Endometrium (tissue), 2 donors: ENCODE results near the gene LRRTM4.
A peak's percentile ranks its signal among the peaks of the same experiment; 100 is the strongest.
"Not testable (repeated sequence)": the region's sequence is repeated elsewhere in the genome, so short reads cannot be mapped to it uniquely, and the experiment has no call there.

Experiments used
- FAIRE-seq: peaks from 2 replicates; lab custom pipeline; 2012; peaks lifted over from hg19 to GRCh38; lab: Jason Lieb, UNC
- donor health status: control.
- donor health status: control.

The LRRTM4 gene

DNA sequence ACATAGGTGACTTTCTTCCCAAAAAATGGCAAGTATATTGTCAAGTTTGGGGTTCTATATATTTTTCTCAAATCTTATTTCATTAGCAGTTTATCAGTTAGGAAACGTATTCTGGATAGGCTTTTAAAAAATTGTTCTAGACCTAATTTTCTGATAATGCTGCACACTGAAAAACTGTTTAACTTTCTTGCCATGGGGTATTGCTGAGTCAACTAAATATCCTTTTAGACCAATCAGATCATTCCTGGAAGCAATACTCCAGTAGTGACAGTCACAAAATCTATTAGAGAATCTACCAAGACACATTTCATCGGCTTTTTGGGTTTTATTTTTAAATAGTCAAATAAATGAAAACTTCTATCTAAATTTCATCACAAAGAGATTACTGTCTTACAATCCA, 440.6 kb downstream of the LRRTM4 start:
- no peak for FAIRE-seq

DNA sequence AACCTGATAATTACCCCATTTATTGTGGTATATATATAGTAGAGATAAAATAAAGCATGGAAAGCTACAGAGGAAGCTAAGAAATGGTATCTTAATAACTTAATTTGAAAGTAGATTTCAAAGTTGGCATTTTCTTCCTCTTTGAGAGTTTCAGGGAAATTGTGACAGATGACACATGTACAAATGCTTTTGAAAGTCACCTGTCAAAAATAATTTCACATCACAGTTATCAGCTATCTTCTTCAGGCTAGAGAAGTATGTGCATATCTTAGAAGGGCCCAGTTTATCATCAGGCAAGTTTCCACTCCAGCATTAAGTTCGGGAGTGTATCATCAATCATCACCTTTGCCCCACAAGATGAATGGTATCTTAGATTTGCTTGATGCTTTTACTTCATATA, 457.9 kb downstream of the LRRTM4 start:
- FAIRE-seq = no peak

GRCh38 chr2:77054938-77055337, 467.2 kb downstream of the LRRTM4 start:
- no peak for FAIRE-seq

DNA sequence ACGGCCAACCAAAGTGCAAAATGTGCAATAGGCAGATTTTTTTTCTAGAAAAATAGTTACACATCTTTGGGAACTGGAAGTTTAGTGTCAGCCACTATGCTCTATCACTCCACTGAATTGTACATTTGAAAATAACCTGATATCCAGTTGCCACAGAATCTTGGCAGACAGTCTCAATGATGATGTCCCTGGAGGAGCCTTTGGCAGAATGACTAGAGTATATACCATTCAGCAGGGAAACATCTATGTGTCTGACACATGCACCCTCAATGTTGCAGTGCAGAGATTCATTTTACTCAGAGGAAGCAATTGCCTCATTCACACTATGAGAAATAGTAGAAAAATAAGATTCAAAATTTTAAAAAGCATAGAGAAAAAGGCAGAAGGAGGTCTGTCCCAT, 475.8 kb downstream of the LRRTM4 start:
- no peak for FAIRE-seq

- not testable (repeated sequence) for FAIRE-seq
Observed at GRCh38 chr2:77045456-77045855, 476.7 kb downstream of the LRRTM4 start.

DNA sequence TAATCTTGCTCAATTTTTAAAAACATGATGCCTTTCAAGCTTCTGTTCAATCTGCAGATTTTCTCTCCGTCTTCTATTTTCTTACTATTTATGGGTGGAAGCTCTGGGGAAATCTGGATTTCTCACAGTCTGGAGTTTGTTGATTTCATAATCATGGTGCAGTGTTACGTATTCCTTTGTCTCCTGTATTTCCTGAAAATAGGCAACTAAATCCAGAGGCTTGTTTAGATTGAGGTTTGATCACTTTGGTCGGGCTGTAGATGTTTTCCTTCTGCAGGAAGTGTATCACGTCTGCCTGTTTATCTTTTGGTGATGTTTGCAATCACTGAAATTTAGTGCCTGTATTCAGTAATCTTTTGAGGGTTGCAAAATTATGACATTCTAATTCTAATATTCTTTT, 487.7 kb downstream of the LRRTM4 start:
- no peak for FAIRE-seq

GRCh38 chr2:77029237-77029636, 492.9 kb downstream of the LRRTM4 start:
- FAIRE-seq = not testable (repeated sequence)

DNA sequence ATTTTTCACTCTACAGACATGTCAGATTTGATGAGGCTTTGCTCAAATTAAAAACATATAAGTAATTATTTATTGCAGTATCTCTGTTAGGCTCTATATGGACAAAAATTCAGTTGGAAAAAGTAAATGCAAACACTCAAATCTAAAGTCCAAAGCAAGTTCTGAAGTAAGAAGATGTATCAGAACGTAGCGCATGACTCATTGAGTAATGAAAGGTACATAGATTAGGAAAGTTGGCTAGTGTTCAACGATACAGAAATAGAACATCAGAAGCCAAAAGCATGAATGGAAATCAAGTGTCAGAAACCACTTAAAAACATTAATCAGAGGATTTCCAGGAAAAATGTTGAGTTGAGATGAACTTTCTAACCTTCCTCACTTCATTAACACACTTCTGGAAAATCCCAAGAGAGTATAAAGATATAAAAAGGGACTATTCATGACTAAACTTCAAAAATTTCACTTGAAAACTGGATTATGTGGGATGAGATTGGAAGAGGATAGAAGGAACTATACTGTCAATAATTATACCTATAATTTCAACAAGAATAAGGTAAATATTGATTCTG, 494.1 kb downstream of the LRRTM4 start:
- no peak for FAIRE-seq

GRCh38 chr2:77025714-77026113, 496.5 kb downstream of the LRRTM4 start:
- FAIRE-seq = no peak

DNA sequence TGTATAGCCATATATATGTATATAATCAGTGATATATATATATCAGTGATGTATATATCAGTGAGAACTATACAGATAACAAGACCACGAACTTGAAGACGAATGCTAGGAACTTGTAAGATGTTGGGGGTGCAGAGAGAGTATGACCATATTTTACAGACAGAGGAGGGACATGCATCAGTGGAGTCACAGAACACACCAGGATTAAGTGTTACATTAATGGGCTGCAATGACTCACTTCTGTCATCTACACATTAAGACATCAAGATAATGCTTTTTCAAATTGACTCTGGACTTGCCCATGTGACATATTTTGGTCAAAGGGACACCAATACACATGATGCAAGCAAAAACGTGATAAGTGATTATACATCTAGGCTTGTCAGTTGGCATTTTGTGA, 501.0 kb downstream of the LRRTM4 start:
- no peak for FAIRE-seq

- no peak for FAIRE-seq
Observed at GRCh38 chr2:77018219-77018618, 504.0 kb downstream of the LRRTM4 start.

DNA sequence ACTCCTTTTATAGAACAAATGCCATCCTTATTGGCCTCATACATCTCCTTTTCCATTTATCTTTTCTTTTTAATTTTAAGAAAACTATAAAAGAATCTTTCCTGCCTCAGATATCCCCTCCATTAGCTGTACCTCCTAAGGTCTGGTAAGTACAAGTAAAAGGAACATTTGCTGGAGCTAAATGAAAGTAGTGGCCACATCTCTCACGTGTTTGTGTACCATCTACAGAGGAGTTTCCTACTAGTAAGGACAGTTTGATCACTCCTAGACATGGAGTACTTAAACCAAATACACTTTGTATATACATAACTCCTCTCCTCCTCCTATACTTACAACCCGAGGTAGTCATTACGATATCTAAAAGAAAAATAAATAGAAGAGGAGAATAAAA, 504.8 kb downstream of the LRRTM4 start:
- no peak for FAIRE-seq

DNA sequence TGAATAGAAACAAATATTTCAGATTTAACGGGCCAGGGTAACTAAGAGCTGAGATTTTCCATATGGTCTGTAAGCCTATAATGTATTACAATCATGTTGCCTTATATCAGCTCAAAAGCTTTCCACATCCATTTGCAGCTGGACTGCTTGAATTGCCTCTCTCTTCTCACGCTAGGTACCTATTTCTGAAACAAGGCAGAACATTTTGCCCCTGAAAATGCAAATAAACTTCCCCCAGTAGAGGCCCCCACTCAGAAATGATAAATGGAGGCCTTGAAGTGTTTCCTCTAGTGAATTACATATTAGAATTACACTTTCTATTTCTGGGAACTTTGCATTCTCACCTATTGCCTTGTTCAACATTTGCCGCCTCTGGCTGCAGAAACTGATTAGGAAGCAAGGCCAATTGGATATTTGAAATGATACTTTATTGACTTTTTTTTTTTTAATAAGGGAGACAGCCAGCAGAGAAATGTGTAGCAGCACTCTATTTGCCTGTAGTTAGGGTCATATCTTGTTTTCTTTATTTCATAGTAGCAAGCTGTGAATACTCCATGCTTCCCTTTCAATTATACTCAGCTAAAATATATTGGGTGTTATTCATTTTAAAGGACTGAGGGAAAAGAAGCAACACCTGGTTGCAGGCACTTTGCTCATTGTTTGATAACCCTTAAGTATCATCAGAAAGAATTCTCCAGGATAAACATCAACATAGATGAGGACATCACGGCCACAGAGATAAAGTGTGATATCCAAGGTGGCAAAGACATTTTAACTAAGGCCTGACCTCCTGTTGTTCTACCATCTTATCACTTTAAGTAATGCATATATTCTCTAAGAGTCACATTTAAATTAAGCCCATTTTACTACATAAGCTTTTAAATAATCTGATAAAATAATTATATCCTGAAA, 505.5 kb downstream of the LRRTM4 start:
- FAIRE-seq = no peak

- no peak for FAIRE-seq
Observed at GRCh38 chr2:77013953-77014352, 508.2 kb downstream of the LRRTM4 start.

DNA sequence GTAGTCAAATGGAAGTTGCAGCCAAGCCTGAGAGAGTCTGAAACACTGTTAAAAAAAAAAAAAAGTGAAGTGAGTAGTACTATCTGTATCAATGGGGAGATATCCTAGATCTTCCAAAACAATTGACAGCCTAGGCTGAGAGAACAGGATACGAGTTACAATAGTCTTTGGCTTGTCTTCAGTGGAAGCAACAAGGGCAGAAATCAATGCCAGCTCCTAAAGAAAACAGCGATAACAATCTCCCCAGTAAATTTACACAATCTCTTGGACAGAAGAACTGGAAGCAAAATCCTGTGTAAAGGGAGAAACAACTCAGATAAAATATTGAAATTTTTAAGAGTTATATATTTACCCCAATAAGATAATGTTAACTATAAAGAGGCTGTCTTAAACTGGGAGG, 508.7 kb downstream of the LRRTM4 start:
- FAIRE-seq = no peak

GRCh38 chr2:77009307-77009706, 512.9 kb downstream of the LRRTM4 start:
- no peak for FAIRE-seq

GRCh38 chr2:77008853-77009252, 513.3 kb downstream of the LRRTM4 start:
- FAIRE-seq = no peak

DNA sequence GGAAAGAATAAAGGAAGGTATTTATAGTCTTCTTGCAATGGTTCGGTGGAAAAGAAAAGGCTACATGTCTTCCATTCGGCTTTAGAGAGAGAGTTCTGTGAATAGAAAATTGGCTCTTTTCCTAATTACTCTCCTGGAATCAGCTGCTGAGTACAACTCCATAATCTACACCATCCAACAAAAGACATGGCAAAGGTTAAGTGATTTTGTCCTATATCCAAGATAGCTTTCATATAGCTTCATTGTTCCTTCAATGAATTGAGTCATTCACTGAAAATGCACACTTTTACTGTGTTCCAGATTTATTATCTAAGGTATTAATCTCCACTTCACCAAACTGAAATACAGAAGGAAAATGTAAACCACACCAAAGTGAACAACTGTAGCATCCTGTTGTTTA, 514.5 kb downstream of the LRRTM4 start:
- no peak for FAIRE-seq

GRCh38 chr2:77005522-77005921, 516.7 kb downstream of the LRRTM4 start:
- FAIRE-seq = no peak

GRCh38 chr2:77001895-77002294, 520.3 kb downstream of the LRRTM4 start:
- FAIRE-seq = no peak

DNA sequence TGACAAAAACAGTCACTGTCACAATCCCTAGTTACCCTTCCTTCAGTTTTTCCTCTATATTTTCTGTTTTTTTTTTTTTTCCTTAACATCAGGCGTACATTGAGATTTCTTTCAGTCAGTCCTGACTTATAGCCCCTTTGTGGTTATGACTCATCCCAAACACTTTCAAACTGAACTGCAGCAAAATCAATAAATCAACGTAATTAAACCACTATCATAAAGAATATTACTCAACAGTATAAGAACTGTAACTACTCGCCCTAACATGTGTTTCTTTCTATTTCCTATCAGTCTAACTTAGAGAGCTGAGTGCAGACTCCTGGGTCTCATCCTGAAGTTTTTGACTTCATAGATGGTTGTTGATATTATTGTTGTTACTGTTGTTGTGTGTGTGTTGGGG, 523.5 kb downstream of the LRRTM4 start:
- peak; percentile 8 for FAIRE-seq

DNA sequence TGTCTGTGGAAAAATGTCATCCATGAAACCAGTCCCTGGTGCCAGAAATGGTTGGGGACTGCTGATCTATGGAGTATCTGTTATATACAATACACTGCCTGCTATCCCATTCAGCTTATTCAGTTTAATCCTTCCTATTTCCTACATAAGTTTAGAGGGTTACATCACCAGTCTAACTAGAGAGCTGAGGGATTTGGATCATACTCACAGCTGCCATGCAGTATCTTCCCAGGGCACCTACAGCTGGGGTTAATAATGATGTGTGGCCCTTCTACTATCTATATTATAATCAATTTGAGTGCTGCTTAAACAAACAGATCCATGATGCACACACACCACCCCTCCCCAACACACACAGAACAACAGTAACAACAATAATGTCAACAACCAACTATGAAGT, 524.0 kb downstream of the LRRTM4 start:
- FAIRE-seq = no peak

- FAIRE-seq = no peak
Observed at GRCh38 chr2:76997296-76997695, 524.9 kb downstream of the LRRTM4 start.
